Hindlimb muscle (tissue), 1 donor: ENCODE data around the gene WNT16. TPM values are rescaled to one million over a fixed set of nuclear protein-coding genes. Genes with fewer than 3 reads are reported as not detected.
"Not testable (repeated sequence)": the region's sequence is repeated elsewhere in the genome, so short reads cannot be mapped to it uniquely, and the experiment has no call there.

Source experiments
- DNase-seq: peaks from one replicate; pipeline ENCODE4 v3.0.0-alpha.2; 2013
- polyA plus RNA-seq: library from polyadenylated mRNA; unstranded; fragments of 120-200 nt; gene quantifications from one replicate; pipeline ENCODE4 v1.2.1, GENCODE V29; 2013; ENCODE audit not compliant: insufficient read length

The WNT16 gene
- polyA plus RNA-seq, 1 donor: 0.32 TPM

- no peak for DNase-seq
Measured at GRCh38 chr7:121306565-121306964, 22.2 kb upstream of the WNT16 start.

- DNase-seq: no peak
Measured at GRCh38 chr7:121307021-121307574, 21.7 kb upstream of the WNT16 start.

GRCh38 chr7:121313220-121313792, 15.5 kb upstream of the WNT16 start:
- DNase-seq: no peak

GRCh38 chr7:121313793-121314676, 14.8 kb upstream of the WNT16 start:
- DNase-seq: no peak

GRCh38 chr7:121315170-121315569, 13.6 kb upstream of the WNT16 start:
- not testable (repeated sequence) for DNase-seq

- no peak for DNase-seq
Measured at GRCh38 chr7:121322460-121322859, 6.3 kb upstream of the WNT16 start.

GRCh38 chr7:121323515-121324302, 5.1 kb upstream of the WNT16 start:
- DNase-seq: no peak

GRCh38 chr7:121327671-121328070, 1.1 kb upstream of the WNT16 start:
- no peak for DNase-seq

GRCh38 chr7:121329191-121330052, 622 bp downstream of the WNT16 start:
- DNase-seq: no peak

GRCh38 chr7:121330053-121330833, 1.4 kb downstream of the WNT16 start:
- DNase-seq: no peak

- no peak for DNase-seq
Measured at GRCh38 chr7:121331048-121331447, 2.2 kb downstream of the WNT16 start.

GRCh38 chr7:121331574-121331973, 2.8 kb downstream of the WNT16 start:
- no peak for DNase-seq

GRCh38 chr7:121334376-121334775, 5.6 kb downstream of the WNT16 start:
- DNase-seq: no peak

GRCh38 chr7:121334875-121335648, 6.3 kb downstream of the WNT16 start:
- DNase-seq: no peak

- DNase-seq: no peak
Measured at GRCh38 chr7:121336579-121336978, 7.8 kb downstream of the WNT16 start.

- DNase-seq: no peak
Measured at GRCh38 chr7:121337398-121337797, 8.6 kb downstream of the WNT16 start.

- no peak for DNase-seq
Measured at GRCh38 chr7:121339082-121339481, 10.3 kb downstream of the WNT16 start.

- DNase-seq: no peak
Measured at GRCh38 chr7:121341933-121342332, 13.1 kb downstream of the WNT16 start.

- DNase-seq: no peak
Measured at GRCh38 chr7:121342631-121343030, 13.8 kb downstream of the WNT16 start.

GRCh38 chr7:121343302-121343701, 14.5 kb downstream of the WNT16 start:
- no peak for DNase-seq
